Ovary (tissue), 3 donors: ENCODE measurements around the gene NFKBIE.

ENCODE experiments used
- POLR2A ChIP-seq: fragments of 450-650 bp; IDR thresholded peaks from one replicate; pipeline ENCODE4 v1.6.1; 2017; ENCODE audit warnings: antibody characterized with exemption, mild to moderate bottlenecking, moderate library complexity
- TF ChIP-seq, protein P1 (sequence below), 3 donors: fragments of 450-650 bp in 2 of 3; fragments of 200-600 bp in 1 of 3; IDR thresholded peaks; one replicate each; pipeline versions ENCODE4 v1.5.1 to v1.8.0; 2016 to 2022; ENCODE audit warnings: antibody characterized with exemption in 3 of 3, mild to moderate bottlenecking in 1 of 3
- donor health status: DM: no; HTN: no; CAD: no.

DNA sequence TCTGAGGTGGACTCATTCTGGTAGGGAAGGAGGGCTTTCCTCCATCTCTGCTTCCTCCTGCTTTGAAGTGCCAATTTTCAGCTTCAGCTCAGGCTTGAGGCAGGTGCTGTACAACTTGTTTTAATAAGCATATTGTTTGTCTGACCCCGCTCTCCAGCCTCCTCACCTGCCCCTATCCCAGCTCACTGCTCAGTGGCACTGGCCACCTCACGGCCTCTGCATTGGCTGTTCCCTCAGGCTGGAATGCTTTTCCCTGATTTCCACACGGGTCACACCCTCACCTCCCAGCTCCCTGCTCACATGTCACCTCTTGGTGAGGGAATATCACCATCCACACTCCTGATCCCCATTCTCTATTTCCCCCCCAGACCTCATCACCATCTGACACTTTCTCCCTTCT is 33.5 kb upstream of the NFKBIE start:
- TF ChIP-seq, protein P1, sequence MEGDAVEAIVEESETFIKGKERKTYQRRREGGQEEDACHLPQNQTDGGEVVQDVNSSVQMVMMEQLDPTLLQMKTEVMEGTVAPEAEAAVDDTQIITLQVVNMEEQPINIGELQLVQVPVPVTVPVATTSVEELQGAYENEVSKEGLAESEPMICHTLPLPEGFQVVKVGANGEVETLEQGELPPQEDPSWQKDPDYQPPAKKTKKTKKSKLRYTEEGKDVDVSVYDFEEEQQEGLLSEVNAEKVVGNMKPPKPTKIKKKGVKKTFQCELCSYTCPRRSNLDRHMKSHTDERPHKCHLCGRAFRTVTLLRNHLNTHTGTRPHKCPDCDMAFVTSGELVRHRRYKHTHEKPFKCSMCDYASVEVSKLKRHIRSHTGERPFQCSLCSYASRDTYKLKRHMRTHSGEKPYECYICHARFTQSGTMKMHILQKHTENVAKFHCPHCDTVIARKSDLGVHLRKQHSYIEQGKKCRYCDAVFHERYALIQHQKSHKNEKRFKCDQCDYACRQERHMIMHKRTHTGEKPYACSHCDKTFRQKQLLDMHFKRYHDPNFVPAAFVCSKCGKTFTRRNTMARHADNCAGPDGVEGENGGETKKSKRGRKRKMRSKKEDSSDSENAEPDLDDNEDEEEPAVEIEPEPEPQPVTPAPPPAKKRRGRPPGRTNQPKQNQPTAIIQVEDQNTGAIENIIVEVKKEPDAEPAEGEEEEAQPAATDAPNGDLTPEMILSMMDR (IDR thresholded peaks at IDR 0.05): no peak
- TF ChIP-seq POLR2A: no peak
